HepG2 (cell line): ENCODE measurements around the gene RACGAP1. TPM values are rescaled to one million over a fixed set of nuclear protein-coding genes. Genes with fewer than 3 reads are reported as not detected.

ENCODE experiments used
- ATAC-seq: fragments of 200-7000 bp; cut with Tn5 transposase; 3 replicates; pipeline ENCODE4 v1.9.1; 2020; ENCODE audit warnings: mild to moderate bottlenecking, moderate library complexity
- BruUV-seq: library from RNA; stranded (reverse); fragments of 400-500 nt; replicated peaks from 2 replicates; lab custom pipeline; 2021; lab: Mats Ljungman, UMichigan
- CTCF ChIA-PET: fragments of 300-600 bp; formaldehyde crosslinking; extraction: SDS; loops from one replicate; lab custom pipeline; 2021; ENCODE audit warnings: low total read pairs, inconsistent platforms, low intra/inter-chr PET ratio; lab: Yijun Ruan, JAX
- POLR2A ChIA-PET: fragments of 350-600 bp; sonication (Branson Sonifier 250); formaldehyde crosslinking; loops from one replicate; lab custom pipeline; 2020; ENCODE audit warnings: antibody characterized with exemption, inconsistent platforms; lab: Yijun Ruan, JAX
- DNase-seq: peaks from one replicate; pipeline ENCODE4 v3.0.0-alpha.2; 2015; ENCODE audit warnings: low spot score
- FAIRE-seq: peaks from 3 replicates; lab custom pipeline; 2011; peaks lifted over from hg19 to GRCh38; lab: Jason Lieb, UNC
- H2AFZ ChIP-seq: one replicate; pipeline ENCODE4 v1.6.1; 2011; ENCODE audit warnings: low read length, inconsistent platforms
- H3K27ac ChIP-seq: fragments of 300-600 bp; 3 replicates; pipeline ENCODE4 v1.8.0; 2011; ENCODE audit warnings: mixed run types, mild to moderate bottlenecking, mixed read lengths, low read length, inconsistent platforms; ENCODE audit not compliant: insufficient read depth; ENCODE audit errors: extremely low read length
- H3K27me3 ChIP-seq, 2 experiments: fragments of 200-600 bp in 1 of 2; 2 replicates in 1 of 2; 3 replicates in 1 of 2; pipeline versions ENCODE4 v1.6.0 to v1.8.0; 2011; ENCODE audit warnings: low read length in 2 of 2, mild to moderate bottlenecking in 2 of 2, moderate library complexity in 2 of 2, inconsistent platforms in 1 of 2; ENCODE audit not compliant: insufficient read depth in 2 of 2, control insufficient read depth in 1 of 2
- H3K36me3 ChIP-seq, 2 experiments: fragments of 200-600 bp in 1 of 2; replicated peaks in 1 of 2; 2 replicates in 1 of 2; 3 replicates in 1 of 2; pipeline versions ENCODE4 v1.5.1 to v1.8.0; 2011; ENCODE audit warnings: low read length in 2 of 2, inconsistent platforms in 1 of 2; ENCODE audit not compliant: insufficient read depth in 2 of 2, control insufficient read depth in 1 of 2
- H3K4me1 ChIP-seq: 2 replicates; pipeline ENCODE4 v1.5.1; 2012; ENCODE audit warnings: low read length, inconsistent platforms; ENCODE audit not compliant: insufficient read depth
- H3K4me2 ChIP-seq: 2 replicates; pipeline ENCODE4 v1.6.0; 2011; ENCODE audit warnings: low read depth, low read length, inconsistent platforms
- H3K4me3 ChIP-seq, 3 experiments: fragments of 200-600 bp in 1 of 3; sonication (generic), shearing (Covaris generic) in 1 of 3; replicated peaks in 1 of 3; 2 replicates each; pipeline ENCODE4 v1.5.1; 2011 to 2016; ENCODE audit warnings: low read length in 3 of 3, inconsistent platforms in 2 of 3, low read depth in 2 of 3, mild to moderate bottlenecking in 2 of 3, control low read depth in 1 of 3, mixed read lengths in 1 of 3; ENCODE audit not compliant: insufficient read depth in 1 of 3
- H3K79me2 ChIP-seq: one replicate; pipeline ENCODE4 v1.6.1; 2011; ENCODE audit warnings: low read length, inconsistent platforms; ENCODE audit not compliant: insufficient read depth
- H3K9ac ChIP-seq: 2 replicates; pipeline ENCODE4 v1.6.0; 2011; ENCODE audit warnings: mild to moderate bottlenecking, low read depth, low read length, inconsistent platforms; ENCODE audit not compliant: insufficient read depth
- H3K9me3 ChIP-seq: 2 replicates; pipeline ENCODE4 v1.5.1; 2012; ENCODE audit warnings: mild to moderate bottlenecking, low read length
- H4K20me1 ChIP-seq: 2 replicates; pipeline ENCODE4 v1.6.0; 2011; ENCODE audit warnings: inconsistent platforms, mild to moderate bottlenecking, low read length, moderate library complexity; ENCODE audit not compliant: insufficient read depth
- ARNT2 ChIP-seq: sonication (generic); formaldehyde crosslinking; IDR thresholded peaks from 2 replicates; pipeline ENCODE4 v1.8.0; 2022; ENCODE audit warnings: mild to moderate bottlenecking, low read depth, missing genetic modification reagents, moderate library complexity
- FOXM1 ChIP-seq: sonication (generic); formaldehyde crosslinking; IDR thresholded peaks from 2 replicates; pipeline ENCODE4 v1.5.0; 2020; ENCODE audit warnings: missing genetic modification reagents
- HES4 ChIP-seq: sonication (generic); formaldehyde crosslinking; IDR thresholded peaks from 2 replicates; pipeline ENCODE4 v1.9.0; 2021; ENCODE audit warnings: mild to moderate bottlenecking, missing genetic modification reagents, borderline replicate concordance
- HOXA7 ChIP-seq: sonication (generic); formaldehyde crosslinking; IDR thresholded peaks from 2 replicates; pipeline ENCODE4 v1.8.1; 2022; ENCODE audit warnings: mild to moderate bottlenecking, missing genetic modification reagents, moderate library complexity
- MTA3 ChIP-seq: sonication (generic); formaldehyde crosslinking; IDR thresholded peaks from 2 replicates; pipeline ENCODE4 v1.4.0; 2020; ENCODE audit warnings: missing genetic modification reagents
- MXD4 ChIP-seq: IDR thresholded peaks from 2 replicates; pipeline ENCODE4 v1.6.1; 2016; ENCODE audit warnings: mild to moderate bottlenecking, missing biosample characterization, missing genetic modification reagents
- NBN ChIP-seq: fragments of 450-650 bp; conservative IDR thresholded peaks from 2 replicates; pipeline ENCODE4 v1.6.1; 2017
- NR1H2 ChIP-seq: sonication (generic); formaldehyde crosslinking; IDR thresholded peaks from 2 replicates; pipeline ENCODE4 v1.8.1; 2022; ENCODE audit warnings: low read depth, missing genetic modification reagents, borderline replicate concordance
- SAFB2 ChIP-seq: sonication (generic); formaldehyde crosslinking; IDR thresholded peaks from 2 replicates; pipeline ENCODE4 v1.5.1; 2020; ENCODE audit warnings: missing genetic modification reagents, low read depth, mild to moderate bottlenecking, borderline replicate concordance
- SIX4 ChIP-seq: sonication (generic); formaldehyde crosslinking; IDR thresholded peaks from 2 replicates; pipeline ENCODE4 v1.4.0; 2020; ENCODE audit warnings: missing genetic modification reagents
- ZNF44 ChIP-seq: sonication (generic); formaldehyde crosslinking; IDR thresholded peaks from 2 replicates; pipeline ENCODE4 v1.5.1; 2020; ENCODE audit warnings: mild to moderate bottlenecking, missing genetic modification reagents
- WGBS: methylation state at CpG from one replicate; pipeline ENCODE4 v1.1.6; 2017; ENCODE audit warnings: low lambda C conversion rate; 5-methylcytosine and 5-hydroxymethylcytosine counted together
- in situ Hi-C: cut with HindIII; loops from 2 replicates; pipeline ENCODE4 v1.10.0; 2017; ENCODE audit warnings: low pct_unique_long_range_greater_than_20kb; ENCODE audit not compliant: extremely low pct_ligation_motif_present
- intact Hi-C: fragments of 100-400 bp; cut with micrococcal nuclease; formaldehyde crosslinking; loops from one replicate; pipeline ENCODE4 v1.10.0; 2022; ENCODE audit not compliant: unreplicated experiment
- polyA plus RNA-seq, 8 experiments: library from polyadenylated mRNA; depleted of rRNA in 3 of 8; stranded (reverse) in 7 of 8; unstranded in 1 of 8; fragments of >200 nt; fragmentation: Illumina TruSeq in 4 of 8; extraction: Trizol in 4 of 8; gene quantifications; 2 replicates each; pipeline versions ENCODE4 v1.2.1 to v1.2.3, GENCODE V29; 2011 to 2016; ENCODE audit warnings: low read depth in 4 of 8, missing spikeins in 1 of 8, mixed read lengths in 1 of 8; ENCODE audit not compliant: insufficient read depth in 1 of 8
- total RNA-seq, 5 experiments: library from RNA; depleted of rRNA; stranded (reverse); fragments of >200 nt; fragmentation: Illumina TruSeq; extraction: Trizol; gene quantifications; 2 replicates each; pipeline ENCODE4 v1.2.3, GENCODE V29; 2016; ENCODE audit warnings: low read depth in 1 of 5
- TF ChIP-seq, protein P1 (sequence below): conservative IDR thresholded peaks from 2 replicates; pipeline ENCODE4 v1.6.1; 2018; ENCODE audit warnings: missing genetic modification reagents
- TF ChIP-seq, protein P2 (sequence below): sonication (generic); formaldehyde crosslinking; IDR thresholded peaks from 2 replicates; pipeline ENCODE4 v1.5.0; 2020; ENCODE audit warnings: mild to moderate bottlenecking, missing genetic modification reagents, borderline replicate concordance
- TF ChIP-seq, protein P3 (sequence below), 2 experiments: sonication (generic) in 1 of 2; formaldehyde crosslinking in 1 of 2; IDR thresholded peaks; 2 replicates each; pipeline versions ENCODE4 v1.5.1 to v1.6.1; 2011 to 2020; ENCODE audit warnings: borderline replicate concordance in 1 of 2, low read depth in 1 of 2, low read length in 1 of 2, mild to moderate bottlenecking in 1 of 2, missing genetic modification reagents in 1 of 2, moderate library complexity in 1 of 2
- TF ChIP-seq, protein P4 (sequence below): sonication (generic); formaldehyde crosslinking; conservative IDR thresholded peaks from 2 replicates; pipeline ENCODE4 v1.4.0; 2020; ENCODE audit warnings: missing genetic modification reagents

RACGAP1 gene
- total and polyA plus RNA-seq, 2 of the 13 experiments (the other 11 are each of a cell fraction or from before 2014, with no cell fraction given), result 16.7 to 57.9 TPM

DNA sequence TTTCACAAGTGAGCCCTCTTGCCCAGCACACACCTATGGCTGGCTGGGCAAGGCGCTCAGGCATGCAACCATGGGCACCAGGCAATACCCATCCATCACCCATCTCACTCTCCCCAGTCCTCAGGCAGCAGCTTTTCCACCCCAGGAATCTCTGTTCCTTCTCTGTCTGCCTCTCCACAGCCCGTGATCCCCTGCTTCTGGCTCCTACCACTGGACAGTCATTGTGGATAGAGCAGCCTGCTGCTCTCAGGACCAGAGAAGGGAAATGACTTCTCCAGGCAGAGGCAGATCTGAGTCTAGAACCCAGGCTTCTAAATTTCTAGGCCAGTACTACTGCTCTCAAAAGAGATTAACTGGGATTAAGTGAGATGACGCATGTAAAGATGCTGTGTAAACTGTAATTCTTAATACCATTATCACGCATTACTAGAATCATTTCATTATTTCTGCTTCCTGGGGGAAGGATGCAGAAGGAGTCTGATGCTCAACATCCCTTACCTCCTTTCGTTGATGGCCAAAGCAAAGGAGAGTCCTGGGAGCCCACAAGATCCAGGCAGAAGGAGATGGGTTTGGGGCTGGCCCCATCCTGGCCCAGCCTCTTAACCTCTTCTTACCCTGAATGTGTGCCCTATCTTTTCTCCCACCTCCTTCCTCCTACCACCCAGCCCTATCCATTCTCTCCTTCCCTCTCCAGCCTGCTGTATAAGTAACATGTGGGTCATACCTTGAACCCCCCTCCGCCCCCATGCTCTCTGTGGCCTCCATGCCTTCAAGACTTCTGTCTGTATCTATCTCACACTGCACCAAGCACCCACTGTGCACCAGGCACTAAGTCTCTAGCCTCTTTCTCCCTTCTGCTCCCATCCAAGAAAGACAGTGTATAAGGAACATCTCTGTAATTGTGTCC is 68.4 kb downstream of the RACGAP1 start:
- in situ Hi-C loops, result no loop called here
- Histone ChIP-seq H3K79me2 (no peaks in the 10 kb centered on the region), H3K9me3 (no peaks in the 10 kb centered on the region), H3K27ac (no peak overlapping the region), H3K27me3 (peaks cover 0 to 55% of the 10 kb centered on the region in 2 experiments; a peak in 3 of 5 replicates), H3K4me3 (no peak overlapping the region), H3K36me3 (no peaks in the 10 kb centered on the region), H3K4me2 (no peak overlapping the region), H2AFZ (no peak overlapping the region), H3K9ac (no peak overlapping the region), H4K20me1 (no peaks in the 10 kb centered on the region), H3K4me1 (peaks cover 15% of the 10 kb centered on the region)
- FAIRE-seq (no peak), ATAC-seq (no peak), DNase-seq (no peak)
- POLR2A ChIA-PET, result no interaction called here
- CTCF ChIA-PET, result no interaction called here
- intact Hi-C loops, result no loop called here
- no TSS peak for BruUV-seq
- WGBS, result 34% methylated on average over 6 of the region's 6 CpGs
- TF ChIP-seq NBN, result no peak
- TF ChIP-seq, protein P1, sequence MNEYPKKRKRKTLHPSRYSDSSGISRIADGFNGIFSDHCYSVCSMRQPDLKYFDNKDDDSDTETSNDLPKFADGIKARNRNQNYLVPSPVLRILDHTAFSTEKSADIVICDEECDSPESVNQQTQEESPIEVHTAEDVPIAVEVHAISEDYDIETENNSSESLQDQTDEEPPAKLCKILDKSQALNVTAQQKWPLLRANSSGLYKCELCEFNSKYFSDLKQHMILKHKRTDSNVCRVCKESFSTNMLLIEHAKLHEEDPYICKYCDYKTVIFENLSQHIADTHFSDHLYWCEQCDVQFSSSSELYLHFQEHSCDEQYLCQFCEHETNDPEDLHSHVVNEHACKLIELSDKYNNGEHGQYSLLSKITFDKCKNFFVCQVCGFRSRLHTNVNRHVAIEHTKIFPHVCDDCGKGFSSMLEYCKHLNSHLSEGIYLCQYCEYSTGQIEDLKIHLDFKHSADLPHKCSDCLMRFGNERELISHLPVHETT, result no peak
- no peak for TF ChIP-seq FOXM1 (CRISPR knock-in tag)
- TF ChIP-seq, protein P2, sequence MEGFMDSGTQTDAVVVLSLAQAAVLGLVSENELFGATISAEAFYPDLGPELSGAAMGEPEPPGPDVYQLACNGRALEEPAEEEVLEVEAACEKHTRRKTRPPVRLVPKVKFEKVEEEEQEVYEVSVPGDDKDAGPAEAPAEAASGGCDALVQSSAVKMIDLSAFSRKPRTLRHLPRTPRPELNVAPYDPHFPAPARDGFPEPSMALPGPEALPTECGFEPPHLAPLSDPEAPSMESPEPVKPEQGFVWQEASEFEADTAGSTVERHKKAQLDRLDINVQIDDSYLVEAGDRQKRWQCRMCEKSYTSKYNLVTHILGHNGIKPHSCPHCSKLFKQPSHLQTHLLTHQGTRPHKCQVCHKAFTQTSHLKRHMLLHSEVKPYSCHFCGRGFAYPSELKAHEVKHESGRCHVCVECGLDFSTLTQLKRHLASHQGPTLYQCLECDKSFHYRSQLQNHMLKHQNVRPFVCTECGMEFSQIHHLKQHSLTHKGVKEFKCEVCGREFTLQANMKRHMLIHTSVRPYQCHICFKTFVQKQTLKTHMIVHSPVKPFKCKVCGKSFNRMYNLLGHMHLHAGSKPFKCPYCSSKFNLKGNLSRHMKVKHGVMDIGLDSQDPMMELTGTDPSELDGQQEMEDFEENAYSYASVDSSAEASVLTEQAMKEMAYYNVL, result no peak
- TF ChIP-seq MTA3 (CRISPR knock-in tag), result no peak
- TF ChIP-seq HES4 (CRISPR knock-in tag), result no peak
- TF ChIP-seq, protein P3, sequence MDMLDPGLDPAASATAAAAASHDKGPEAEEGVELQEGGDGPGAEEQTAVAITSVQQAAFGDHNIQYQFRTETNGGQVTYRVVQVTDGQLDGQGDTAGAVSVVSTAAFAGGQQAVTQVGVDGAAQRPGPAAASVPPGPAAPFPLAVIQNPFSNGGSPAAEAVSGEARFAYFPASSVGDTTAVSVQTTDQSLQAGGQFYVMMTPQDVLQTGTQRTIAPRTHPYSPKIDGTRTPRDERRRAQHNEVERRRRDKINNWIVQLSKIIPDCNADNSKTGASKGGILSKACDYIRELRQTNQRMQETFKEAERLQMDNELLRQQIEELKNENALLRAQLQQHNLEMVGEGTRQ (IDR thresholded peaks at IDR 0.05; ENCODE audit: low read depth, low read length), result no peak
- TF ChIP-seq, protein P3 (CRISPR knock-in tag; IDR thresholded peaks at IDR 0.05; ENCODE audit: borderline replicate concordance), result no peak
- TF ChIP-seq ZNF44 (CRISPR knock-in tag), result no peak
- no peak for TF ChIP-seq MXD4 (CRISPR knock-in tag)
- no peak for TF ChIP-seq ARNT2 (CRISPR knock-in tag)
- no peak for TF ChIP-seq HOXA7 (CRISPR knock-in tag)
- no peak for TF ChIP-seq NR1H2
- no peak for TF ChIP-seq SIX4
- TF ChIP-seq SAFB2 (CRISPR knock-in tag), result no peak
- TF ChIP-seq, protein P4, sequence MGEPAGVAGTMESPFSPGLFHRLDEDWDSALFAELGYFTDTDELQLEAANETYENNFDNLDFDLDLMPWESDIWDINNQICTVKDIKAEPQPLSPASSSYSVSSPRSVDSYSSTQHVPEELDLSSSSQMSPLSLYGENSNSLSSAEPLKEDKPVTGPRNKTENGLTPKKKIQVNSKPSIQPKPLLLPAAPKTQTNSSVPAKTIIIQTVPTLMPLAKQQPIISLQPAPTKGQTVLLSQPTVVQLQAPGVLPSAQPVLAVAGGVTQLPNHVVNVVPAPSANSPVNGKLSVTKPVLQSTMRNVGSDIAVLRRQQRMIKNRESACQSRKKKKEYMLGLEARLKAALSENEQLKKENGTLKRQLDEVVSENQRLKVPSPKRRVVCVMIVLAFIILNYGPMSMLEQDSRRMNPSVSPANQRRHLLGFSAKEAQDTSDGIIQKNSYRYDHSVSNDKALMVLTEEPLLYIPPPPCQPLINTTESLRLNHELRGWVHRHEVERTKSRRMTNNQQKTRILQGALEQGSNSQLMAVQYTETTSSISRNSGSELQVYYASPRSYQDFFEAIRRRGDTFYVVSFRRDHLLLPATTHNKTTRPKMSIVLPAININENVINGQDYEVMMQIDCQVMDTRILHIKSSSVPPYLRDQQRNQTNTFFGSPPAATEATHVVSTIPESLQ (CRISPR knock-in tag), result no peak
